Eye (tissue), 1 donor: ENCODE results near the gene MAGT1.
A peak's percentile ranks its signal among the peaks of the same experiment; 100 is the strongest.
"Not testable (repeated sequence)": the region's sequence is repeated elsewhere in the genome, so short reads cannot be mapped to it uniquely, and the experiment has no call there.

Experiments
- DNase-seq: peaks from one replicate; pipeline ENCODE4 v3.0.0-alpha.2; 2015

MAGT1 gene

DNA sequence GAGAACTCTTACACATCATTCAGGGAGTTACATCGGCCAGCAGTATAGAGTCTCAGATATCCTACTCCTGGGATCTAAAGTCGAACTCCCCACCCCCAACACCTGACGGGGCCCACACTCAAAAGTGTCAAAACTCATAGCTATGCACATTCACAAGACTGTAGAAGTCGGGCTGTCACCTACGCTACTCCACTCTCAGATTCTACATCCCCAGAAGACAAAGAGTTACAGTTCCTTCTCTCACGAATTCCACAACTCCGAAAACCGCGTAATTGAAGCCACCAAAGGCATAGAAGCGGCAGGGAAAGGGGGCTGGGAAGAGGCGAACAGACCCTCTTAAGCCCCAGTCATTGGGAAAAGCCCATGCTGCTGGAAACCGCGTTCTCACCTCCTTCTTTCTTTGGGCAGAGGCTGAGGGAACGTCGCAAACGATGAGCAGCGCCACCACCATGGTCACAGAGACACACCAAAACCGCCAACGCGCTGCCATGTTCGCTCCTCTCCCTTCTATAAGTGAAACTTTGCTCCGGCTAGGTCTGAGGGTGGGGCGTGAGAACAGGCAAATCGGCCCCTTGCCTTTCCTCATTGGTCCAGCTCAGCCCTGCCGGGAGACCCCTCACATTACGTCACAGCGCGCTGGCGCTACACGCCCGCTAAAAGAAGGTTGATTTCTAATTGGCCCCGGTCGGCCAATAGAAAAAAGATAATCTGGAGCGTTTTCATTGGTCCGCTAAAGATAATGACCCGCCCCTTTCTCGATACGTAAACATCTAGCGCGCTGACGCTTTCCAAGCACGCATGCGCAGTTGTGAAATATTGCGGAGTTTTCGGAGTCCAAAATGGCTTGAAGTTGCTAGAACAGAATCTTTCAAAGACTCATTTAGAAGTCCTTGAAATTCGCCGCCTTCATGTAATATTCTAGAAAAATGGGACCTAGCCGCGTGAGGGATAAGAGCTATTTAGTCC lies at the start of gene MAGT1:
Gene MAGT1 (minus strand): TSS at position 515 of the 966 bp plus-strand sequence. CDS start 25 bp downstream, at position 490.
- peak; percentile 98 for DNase-seq

- not testable (repeated sequence) for DNase-seq
Measured at GRCh38 chrX:77945031-77945430, 49.8 kb upstream of the MAGT1 start.

DNA sequence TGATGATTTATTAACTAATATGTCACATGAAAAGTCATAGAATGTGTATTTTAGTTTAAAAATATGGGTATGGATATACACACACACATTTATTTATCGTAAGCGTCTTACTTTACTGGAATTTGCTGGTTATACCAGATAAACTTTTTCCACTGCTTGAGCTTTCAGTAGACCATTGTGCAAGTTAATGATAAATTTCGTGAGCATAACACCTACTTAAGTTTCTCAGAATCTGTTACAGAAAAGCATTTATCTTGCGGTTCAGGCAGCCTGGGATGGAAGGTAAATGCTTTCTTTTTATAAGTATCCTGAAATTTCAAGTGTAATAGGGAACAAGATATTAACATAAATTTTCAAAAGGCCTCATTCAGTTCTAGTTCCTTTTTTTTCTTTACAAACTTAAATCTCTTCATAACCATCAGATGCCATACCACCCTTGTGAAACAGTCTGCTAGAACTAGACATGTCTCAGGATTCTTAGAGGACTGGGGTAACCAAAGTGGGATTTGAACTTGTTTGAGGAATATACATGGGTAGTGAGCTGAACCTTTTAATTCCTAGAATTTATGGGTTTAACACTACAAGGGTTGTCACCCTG lies 42.9 kb upstream of the MAGT1 start:
- DNase-seq: no peak

GRCh38 chrX:77937291-77937690 lies 42.1 kb upstream of the MAGT1 start:
- no peak for DNase-seq

DNA sequence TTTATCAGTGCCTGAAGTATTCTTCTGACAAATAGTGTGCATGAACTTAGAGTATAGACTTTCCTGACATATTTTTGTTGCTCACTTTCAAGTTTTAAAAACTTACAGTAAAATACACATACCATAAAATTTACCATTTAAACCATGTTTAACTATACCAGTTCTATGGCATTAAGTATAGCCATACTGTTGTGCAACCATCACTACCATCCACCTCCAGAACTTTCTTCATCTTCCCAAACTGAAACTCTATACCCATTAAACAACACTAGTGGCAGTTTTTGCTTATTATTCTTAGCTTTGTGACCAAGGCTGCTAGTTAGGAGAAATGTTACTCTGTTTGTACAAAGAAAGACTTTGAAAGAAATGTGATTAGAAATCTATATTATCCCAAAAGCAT lies 41.1 kb upstream of the MAGT1 start:
- no peak for DNase-seq

GRCh38 chrX:77935886-77936285 lies 40.7 kb upstream of the MAGT1 start:
- no peak for DNase-seq

DNA sequence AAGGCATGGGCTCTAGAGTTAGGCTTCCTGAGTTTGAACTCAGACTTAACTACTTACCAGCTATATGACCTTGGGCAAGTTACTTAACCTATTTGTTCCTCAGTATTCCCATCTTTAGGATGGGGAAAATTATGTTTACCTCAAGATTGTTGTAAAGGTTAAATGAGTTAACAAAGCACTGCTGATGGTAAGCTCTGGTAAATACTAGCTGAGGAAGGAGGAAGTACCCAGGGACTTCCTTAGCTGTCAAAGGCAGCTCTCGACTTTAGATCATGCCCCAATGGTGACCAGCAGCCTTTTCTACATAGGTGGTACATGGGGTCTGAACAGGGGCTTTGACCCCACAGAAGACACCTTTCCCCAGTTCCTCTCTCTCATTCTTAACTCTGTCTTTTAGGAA lies 35.3 kb upstream of the MAGT1 start:
- DNase-seq: no peak

- no peak for DNase-seq
Measured at GRCh38 chrX:77925764-77926163, 30.5 kb upstream of the MAGT1 start.

DNA sequence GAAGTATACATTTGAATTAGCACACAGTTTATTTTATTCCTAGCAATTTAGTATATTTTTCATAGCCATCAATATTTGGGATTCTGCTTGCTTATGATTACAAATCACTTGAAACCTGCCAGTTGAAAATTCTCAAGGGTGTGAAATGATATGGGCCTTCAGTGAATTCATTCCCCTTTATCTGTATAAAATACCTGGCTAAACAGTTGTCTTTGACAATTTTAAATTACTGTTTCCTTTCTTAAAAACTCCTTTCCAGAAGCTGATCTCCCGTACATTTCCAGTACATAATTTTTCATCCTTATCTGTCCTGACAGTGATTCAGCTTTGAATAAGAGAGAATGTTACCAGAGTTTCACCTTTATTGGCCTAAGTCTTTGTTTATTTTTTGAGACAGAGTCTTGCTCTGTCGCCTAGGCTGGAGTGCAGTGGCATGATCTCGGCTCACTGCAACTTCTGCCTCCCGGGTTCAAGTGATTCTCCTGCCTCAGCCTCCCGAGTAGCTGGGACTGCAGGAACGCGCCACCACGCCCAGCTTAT lies 29.2 kb upstream of the MAGT1 start:
- no peak for DNase-seq

DNA sequence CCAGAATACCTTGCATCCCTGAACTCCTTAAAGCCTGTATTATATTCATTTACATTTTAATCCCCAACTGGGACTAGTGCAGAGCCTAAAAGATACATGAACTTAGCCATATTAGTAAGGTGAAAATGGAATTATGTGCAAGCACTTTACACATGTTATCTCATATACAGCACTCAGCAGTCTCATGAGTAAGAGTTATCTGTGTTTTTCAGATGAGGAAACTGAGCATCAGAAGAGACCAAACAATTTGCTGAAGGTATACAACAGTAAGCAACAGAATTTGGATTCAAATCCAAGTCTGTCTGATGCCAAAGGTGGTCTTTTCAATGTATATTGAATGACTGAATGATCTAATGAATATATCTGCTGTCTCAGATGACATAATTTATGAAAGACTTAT lies 27.6 kb upstream of the MAGT1 start:
- DNase-seq: no peak

GRCh38 chrX:77919370-77919769 lies 24.1 kb upstream of the MAGT1 start:
- DNase-seq: not testable (repeated sequence)

DNA sequence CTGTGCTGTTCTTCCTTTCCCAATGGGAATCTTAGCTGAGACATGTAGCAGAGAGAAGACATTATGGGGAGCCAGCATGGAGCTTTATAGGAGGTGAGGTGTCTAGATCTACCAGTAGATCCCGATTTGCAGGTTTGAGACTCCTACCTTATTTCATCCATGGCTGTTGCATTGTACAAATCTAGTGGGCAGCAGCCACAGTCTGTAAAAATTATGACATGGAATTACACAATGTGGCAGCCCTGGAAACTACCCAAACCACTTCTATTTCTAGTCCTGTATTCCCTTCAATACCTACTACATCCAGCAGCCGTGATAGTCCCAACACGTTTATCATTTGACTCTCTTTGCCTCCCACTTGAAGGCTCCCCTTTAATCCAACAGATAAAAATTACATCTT lies 23.3 kb upstream of the MAGT1 start:
- DNase-seq: no peak

- no peak for DNase-seq
Measured at GRCh38 chrX:77917294-77917933, 22.2 kb upstream of the MAGT1 start.

DNA sequence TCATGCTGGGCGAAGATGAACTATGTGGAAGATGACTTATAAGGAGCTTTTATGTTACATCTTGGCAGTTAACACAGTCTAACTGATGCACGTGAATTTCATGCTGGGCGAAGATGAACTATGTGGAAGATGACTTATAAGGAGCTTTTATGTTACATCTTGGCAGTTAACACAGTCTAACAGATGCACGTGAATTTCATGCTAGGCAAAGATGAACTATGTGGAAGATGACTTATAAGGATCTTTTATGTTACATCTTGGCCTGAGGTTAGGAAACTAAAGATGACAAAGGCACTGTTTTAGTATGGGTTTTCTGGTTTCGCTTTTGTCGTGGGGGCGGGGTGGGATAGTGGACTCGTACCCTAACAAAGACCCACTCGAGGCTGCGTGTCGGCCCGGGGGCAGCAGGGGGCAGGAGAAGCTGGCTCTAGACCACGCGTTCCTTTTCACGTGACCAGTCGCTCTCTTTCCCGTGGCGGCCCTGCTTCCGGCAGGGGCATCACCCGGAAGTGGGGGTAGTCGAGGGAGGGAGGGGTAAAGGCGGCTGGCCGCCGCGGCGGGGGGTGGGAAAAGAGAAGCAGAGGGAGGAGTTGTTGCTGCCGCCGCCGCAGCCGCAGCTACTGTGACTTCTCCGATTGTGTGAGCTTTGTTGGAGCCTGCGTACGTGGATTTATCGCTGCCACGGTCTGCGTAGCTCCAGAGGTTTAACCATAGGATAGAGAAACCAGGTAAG lies 15.0 kb upstream of the MAGT1 start, which contains the start of gene ATP7A:
Gene ATP7A (plus strand): TSS at position 586 of the 733 bp plus-strand sequence. CDS start 60,949 bp downstream, outside the sequence.
- DNase-seq: peak; percentile 92

GRCh38 chrX:77901506-77901905 lies 6.3 kb upstream of the MAGT1 start:
- no peak for DNase-seq

DNA sequence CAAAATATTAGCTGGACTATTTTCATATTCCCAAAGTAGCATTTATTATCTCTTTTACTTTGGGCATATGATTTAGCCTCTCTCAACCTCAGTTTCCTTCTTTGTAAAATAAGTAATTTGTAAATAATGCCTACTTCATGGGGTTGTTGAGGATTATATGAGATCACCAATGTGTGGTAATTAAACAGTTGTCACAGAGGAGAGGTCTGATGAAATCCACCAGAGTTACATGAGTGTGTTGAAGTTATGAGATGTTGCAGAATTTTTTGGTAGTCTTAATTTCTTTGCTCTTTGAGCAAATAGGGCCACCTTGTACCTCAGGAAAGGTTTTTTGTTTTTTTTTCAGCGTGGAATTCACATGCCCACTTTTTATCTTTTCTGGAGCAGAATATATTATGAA lies 5.5 kb upstream of the MAGT1 start:
- no peak for DNase-seq

GRCh38 chrX:77899081-77899828 lies 4.0 kb upstream of the MAGT1 start, which contains the start of gene COX7B:
Gene COX7B, plus strand, starts transcription at chrX:77899468. Its CDS starts 86 bp downstream, at chrX:77899554.
- peak; percentile 98 for DNase-seq

- DNase-seq: no peak
Measured at GRCh38 chrX:77893713-77894112, 1.5 kb downstream of the MAGT1 start.

GRCh38 chrX:77892887-77893286 lies 2.3 kb downstream of the MAGT1 start:
- DNase-seq: no peak

- DNase-seq: not testable (repeated sequence)
Measured at GRCh38 chrX:77881418-77881817, 13.8 kb downstream of the MAGT1 start.

- DNase-seq: no peak
Measured at GRCh38 chrX:77875372-77875771, 19.9 kb downstream of the MAGT1 start.

DNA sequence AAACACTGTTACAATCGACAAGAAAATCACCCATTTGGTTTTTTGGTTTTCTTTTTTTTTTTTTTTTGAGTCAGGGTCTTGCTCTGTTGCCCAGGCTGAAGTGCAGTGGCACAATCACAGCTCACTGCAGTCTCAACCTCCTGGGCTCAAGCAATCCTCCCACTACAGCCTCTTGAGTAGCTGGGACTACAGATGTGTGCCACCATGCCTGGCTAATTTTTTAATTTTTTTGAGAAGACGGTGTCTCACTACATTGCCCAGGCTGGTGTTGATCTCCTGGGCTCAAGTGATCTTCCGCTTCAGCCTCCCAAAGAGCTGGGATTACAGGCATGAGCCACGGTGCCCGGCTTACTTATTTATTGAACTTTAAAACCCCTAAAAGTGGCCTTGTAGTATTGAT lies 63.7 kb downstream of the MAGT1 start:
- DNase-seq: not testable (repeated sequence)
